IgD-negative memory B cell (primary cell): ENCODE data around the gene RFX5. TPM values are rescaled to one million over a fixed set of nuclear protein-coding genes. Genes with fewer than 3 reads are reported as not detected.

Source experiments
- H3K27ac Mint-ChIP-seq, 3 donors: one replicate each; pipeline ENCODE4 v1.8.0; 2020 to 2022; ENCODE audit warnings: mild to moderate bottlenecking in 3 of 3, mixed read lengths in 3 of 3, moderate library complexity in 1 of 3
- H3K27me3 Mint-ChIP-seq: one replicate; pipeline ENCODE4 v1.8.0; 2021; ENCODE audit warnings: mixed read lengths
- H3K36me3 Mint-ChIP-seq: one replicate; pipeline ENCODE4 v1.8.0; 2020; ENCODE audit warnings: mild to moderate bottlenecking, mixed read lengths
- H3K4me1 Mint-ChIP-seq, 3 donors: one replicate each; pipeline ENCODE4 v1.8.0; 2020 to 2022; ENCODE audit warnings: mixed read lengths in 3 of 3, mild to moderate bottlenecking in 1 of 3
- H3K4me3 Mint-ChIP-seq, 4 donors: one replicate each; pipeline ENCODE4 v1.8.0; 2020 to 2022; ENCODE audit warnings: mild to moderate bottlenecking in 4 of 4, mixed read lengths in 4 of 4, moderate library complexity in 3 of 4
- H3K9me3 Mint-ChIP-seq, 3 donors: one replicate each; pipeline ENCODE4 v1.8.0; 2020 to 2021; ENCODE audit warnings: mixed read lengths in 3 of 3, mild to moderate bottlenecking in 1 of 3
- polyA plus RNA-seq: library from polyadenylated mRNA; unstranded; fragments of 300-500 nt; fragmentation: Illumina TruSeq; gene quantifications from one replicate; pipeline ENCODE4 v1.2.3, GENCODE V29; 2021

Gene RFX5
- polyA plus RNA-seq, 1 donor from 2014 or later = 106 TPM

DNA sequence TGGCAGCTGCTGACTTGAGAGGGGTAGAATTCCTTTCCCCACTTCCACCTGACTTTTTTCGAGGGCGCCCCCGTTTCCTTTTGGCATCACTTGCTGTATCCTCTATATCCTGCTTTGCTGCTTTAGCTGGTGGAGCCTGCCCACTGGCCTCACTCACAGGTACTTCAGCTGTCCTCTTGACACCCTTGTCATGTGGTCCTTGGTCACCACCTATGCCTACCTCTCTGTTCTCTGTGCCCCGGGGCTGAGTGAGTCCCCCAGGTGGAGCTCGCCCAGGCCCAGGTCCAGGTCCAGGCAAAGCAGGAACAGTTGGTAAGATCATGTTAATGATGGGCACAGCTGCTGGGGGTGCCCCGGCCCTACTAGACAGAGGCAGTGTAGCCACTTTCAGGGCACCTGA, 4.5 kb downstream of the RFX5 start:
- no peaks in the 10 kb centered on the region for H3K27me3 Mint-ChIP-seq
- H3K9me3 Mint-ChIP-seq = no peaks in the 10 kb centered on the region
- H3K4me3 Mint-ChIP-seq = peak overlapping the region in 2 of 4 donors; percentile 46 to 47
- peak overlapping the region; percentile 67 to 75 (median 72) for H3K27ac Mint-ChIP-seq
- peaks cover 23 to 35% (median 24%) of the 10 kb centered on the region in 3 donors for H3K4me1 Mint-ChIP-seq
- H3K36me3 Mint-ChIP-seq = peaks cover 3% of the 10 kb centered on the region

DNA sequence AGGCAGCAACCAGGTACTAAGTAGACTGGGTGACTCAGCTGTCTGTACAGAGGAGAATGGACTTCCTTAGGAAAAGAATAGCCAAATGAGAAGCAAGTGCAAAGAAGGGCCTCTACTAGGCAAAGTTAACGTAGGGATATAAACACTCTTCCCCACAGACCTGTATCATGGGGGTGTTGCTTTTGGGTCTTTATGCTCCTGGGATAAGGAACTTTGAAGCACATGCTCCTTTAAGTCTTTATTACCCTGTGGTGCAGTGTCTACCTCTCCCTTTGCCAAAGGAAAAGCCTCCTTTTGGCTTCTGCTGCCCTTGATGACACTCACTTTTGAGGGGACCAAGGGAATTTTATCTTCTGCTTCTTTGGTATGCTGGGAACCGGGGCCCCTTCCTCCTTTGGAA, 5.0 kb downstream of the RFX5 start:
- H3K27me3 Mint-ChIP-seq = no peaks in the 10 kb centered on the region
- H3K4me1 Mint-ChIP-seq = peaks cover 18 to 31% (median 21%) of the 10 kb centered on the region in 3 donors
- no peaks in the 10 kb centered on the region for H3K9me3 Mint-ChIP-seq
- peaks cover 3% of the 10 kb centered on the region for H3K36me3 Mint-ChIP-seq
- peak overlapping the region in 1 of 4 donors; percentile 71 for H3K4me3 Mint-ChIP-seq
- H3K27ac Mint-ChIP-seq = peak overlapping the region in 1 of 3 donors; percentile 70

DNA sequence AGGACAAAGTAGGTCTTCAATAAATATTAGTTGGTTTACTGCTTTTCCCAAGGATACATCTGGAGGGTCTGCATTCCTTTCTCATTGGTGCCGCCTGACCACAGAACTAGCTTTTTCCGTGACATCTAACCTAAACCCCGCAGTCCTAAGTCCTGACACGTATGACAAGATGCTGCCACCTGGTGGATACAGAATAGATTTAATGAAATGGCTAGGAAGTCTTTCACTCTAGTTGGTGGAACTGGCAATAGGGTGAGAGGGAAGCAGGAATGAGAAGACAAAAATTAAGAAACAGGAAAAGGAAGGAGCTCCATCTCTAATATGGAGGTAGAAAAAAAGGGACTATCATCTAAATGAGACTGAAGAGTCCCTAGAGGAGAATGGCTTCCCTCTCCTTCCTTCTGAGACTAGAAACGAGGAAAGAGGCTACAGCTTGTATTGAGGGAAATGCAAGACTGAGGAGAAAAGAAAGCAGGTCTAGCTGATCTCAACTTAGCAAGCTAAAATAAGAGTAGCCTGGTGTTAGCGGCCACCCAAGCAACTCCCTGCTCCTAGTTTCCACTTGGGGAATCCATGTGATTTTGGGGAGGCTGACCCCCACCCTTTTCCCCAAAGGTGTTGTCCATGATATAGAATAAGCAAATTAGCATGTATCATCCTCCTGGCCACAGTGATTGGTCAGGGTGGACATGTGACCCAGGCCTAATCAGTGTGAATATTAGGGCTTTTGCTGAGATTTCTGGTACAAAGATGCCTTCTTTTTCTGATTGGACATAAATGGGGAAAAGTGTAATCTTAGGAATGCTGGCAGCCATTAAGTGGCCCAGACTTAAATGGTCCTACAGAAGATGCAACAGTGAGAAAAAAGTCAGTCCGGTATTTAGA, 5.9 kb downstream of the RFX5 start:
- no peaks in the 10 kb centered on the region for H3K9me3 Mint-ChIP-seq
- peaks cover 3% of the 10 kb centered on the region for H3K36me3 Mint-ChIP-seq
- peak overlapping the region in 1 of 4 donors; percentile 71 for H3K4me3 Mint-ChIP-seq
- H3K27me3 Mint-ChIP-seq = no peaks in the 10 kb centered on the region
- H3K4me1 Mint-ChIP-seq = peaks cover 10 to 27% (median 17%) of the 10 kb centered on the region in 3 donors
- peak overlapping the region; percentile 70 to 87 (median 78) for H3K27ac Mint-ChIP-seq

DNA sequence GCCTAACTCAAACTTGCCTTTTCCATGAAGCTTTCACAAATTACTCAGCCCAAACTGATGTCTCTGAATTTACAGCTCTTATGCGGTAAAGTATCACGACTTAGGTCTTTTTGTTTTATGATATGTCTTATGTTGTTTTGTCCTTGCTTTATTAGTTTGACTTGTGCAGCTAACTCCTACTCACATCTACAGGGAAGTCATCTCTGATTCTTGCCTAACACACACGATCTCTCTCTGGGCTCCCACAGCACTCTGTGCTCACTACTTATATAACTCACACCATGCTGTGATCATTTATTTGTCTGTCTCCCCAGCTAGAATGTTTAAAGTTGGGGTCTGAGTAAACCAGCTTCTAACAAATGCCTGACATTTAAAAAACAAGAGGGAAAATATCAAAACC, 10.5 kb downstream of the RFX5 start:
- Mint-ChIP-seq H3K4me3 (no peak overlapping the region), H3K9me3 (no peaks in the 10 kb centered on the region), H3K36me3 (no peaks in the 10 kb centered on the region), H3K27me3 (no peaks in the 10 kb centered on the region), H3K27ac (peak overlapping the region in 2 of 3 donors; percentile 21 to 53), H3K4me1 (peaks cover 6 to 11% (median 10%) of the 10 kb centered on the region in 3 donors)

DNA sequence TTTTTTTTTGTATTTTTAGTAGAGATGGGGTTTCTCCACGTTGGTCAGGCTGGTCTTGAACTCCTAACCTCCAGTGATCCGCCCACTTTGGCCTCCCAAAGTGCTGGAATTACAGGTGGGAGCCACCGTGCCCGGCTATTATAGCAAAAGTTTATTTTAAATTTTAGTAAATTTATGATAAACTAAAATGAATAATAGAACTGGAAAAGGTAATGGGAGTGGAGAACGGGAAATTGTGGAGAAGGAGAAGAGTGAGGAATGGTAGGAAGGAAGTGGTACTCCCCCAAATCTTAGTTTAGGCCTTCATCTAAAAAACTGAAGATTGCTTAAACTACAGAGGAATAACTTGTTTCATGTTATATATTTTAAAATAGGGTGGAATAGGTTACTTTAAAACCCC, 12.2 kb downstream of the RFX5 start:
- no peaks in the 10 kb centered on the region for H3K27me3 Mint-ChIP-seq
- H3K36me3 Mint-ChIP-seq = no peaks in the 10 kb centered on the region
- H3K4me1 Mint-ChIP-seq = peaks cover 0 to 3% (median 3%) of the 10 kb centered on the region in 3 donors
- H3K27ac Mint-ChIP-seq = no peak overlapping the region
- H3K4me3 Mint-ChIP-seq = no peak overlapping the region
- H3K9me3 Mint-ChIP-seq = no peaks in the 10 kb centered on the region

DNA sequence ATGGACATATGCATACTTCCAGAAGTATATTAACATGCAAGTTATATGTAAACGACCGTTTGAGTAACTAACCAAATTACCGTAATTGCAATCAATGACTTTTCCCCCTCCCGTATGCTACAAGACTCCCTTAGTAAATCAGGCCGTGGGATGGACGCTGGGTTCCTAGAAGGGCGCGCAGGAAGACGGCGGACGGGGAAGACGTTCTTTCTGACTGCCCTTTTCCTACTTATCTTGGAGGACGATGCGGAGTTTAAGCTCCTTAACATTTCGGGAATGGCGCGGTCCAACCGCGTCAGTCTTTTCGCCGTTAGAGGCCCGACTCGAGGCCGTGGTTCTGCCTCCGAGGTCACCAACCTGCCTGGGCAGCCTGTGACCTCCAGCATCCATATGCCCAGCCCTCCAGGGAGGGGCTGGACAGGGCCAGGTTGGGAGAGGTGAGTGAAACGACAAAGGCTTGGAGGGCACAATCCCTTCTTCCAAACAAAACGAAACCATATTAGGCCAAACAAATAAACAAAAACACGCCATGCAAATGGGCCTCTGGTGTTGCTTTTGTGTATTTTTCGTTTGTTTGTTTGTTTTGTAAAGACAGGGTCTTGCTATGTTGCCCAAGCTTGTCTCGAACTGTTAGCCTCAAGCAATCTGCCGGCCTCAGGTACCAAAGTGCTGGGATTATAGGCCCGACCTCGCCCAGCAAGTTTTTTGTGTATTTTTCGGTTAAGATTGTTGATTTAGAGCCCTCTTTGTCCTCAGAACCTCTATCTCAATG, 19.0 kb downstream of the RFX5 start:
- Mint-ChIP-seq H3K9me3 (no peaks in the 10 kb centered on the region), H3K4me3 (peak overlapping the region; percentile 86 to 99 (median 94)), H3K27me3 (no peaks in the 10 kb centered on the region), H3K27ac (peak overlapping the region; percentile 70 to 99 (median 95)), H3K4me1 (peaks cover 23 to 32% (median 23%) of the 10 kb centered on the region in 3 donors), H3K36me3 (no peaks in the 10 kb centered on the region)

DNA sequence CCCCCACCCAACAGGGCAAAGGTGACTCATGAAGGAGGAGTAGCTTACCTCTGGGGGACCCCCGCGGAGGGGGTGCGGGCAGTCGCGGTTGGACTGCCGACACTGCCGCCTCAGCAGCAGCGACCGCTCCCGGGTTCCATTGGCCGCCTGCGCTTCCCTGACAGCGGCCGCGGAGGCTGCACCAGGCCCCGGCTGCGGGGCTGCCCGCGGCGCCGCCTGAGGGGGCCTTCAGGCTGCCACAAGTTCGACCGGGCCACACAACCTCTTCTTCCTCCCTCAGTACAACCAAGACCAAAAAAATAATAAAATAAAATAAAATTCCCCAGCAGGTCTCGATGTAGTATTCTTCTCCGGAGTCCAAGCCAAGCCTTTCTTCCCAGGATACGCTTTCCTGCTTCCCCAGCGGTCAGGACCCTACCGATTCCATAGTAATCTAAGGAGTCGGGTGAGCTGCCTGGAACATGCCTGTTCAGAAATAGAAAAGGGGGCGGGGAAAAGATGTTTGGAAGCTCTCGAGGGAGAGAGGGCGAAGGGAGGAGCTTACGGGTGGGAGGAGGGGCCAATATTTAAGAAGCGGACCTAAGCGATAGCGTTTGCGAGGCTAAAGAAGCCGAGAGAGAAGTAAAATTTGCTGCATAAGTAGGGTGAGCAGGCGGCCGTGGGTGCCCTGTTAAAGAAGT, 19.7 kb downstream of the RFX5 start, which contains the start of gene PI4KB:
TSS of gene PI4KB (minus strand) at position 194 of the 680 bp plus-strand sequence. CDS start 10,935 bp downstream, outside the sequence.
- Mint-ChIP-seq H3K27ac (peak within 1 kb of the TSS; percentile 70 to 99 (median 95)), H3K9me3 (no peaks in the 10 kb centered on the region), H3K4me3 (peak within 1 kb of the TSS; percentile 86 to 99 (median 94)), H3K27me3 (no peaks in the 10 kb centered on the region), H3K36me3 (no peaks in the 10 kb centered on the region), H3K4me1 (peaks cover 26 to 32% (median 27%) of the 10 kb centered on the region in 3 donors)

DNA sequence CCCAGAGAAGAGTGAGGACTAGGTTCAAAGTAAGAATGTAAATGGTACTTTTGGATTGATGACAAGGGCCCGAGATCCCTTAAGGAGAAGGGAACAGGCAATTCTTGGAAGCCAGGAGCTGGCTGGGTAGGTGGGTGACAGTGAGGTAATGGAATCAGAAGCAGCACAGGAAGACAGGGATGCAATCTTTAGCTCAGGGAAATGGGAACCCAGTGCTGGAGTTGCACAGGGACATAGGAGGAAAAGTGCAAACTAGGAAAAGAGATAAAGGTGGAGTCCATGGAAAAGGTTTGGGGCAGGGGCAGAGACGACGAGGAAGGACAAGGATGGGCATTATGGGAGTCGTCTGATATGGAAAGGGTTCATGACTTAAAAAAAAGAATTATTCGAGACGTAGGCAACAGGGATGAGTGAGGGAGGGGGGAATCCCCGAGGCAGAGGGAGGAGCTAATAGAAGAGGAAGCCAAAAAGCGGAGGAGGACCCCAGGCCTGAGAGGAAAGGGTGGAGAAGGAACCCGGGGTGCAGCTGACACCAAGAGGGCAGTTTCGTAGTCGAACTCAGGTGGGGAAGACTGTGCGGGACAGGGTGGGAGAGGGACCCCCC, 20.3 kb downstream of the RFX5 start:
- Mint-ChIP-seq H3K9me3 (no peaks in the 10 kb centered on the region), H3K36me3 (no peaks in the 10 kb centered on the region), H3K27ac (peak overlapping the region; percentile 70 to 95 (median 95)), H3K4me3 (peak overlapping the region; percentile 86 to 99 (median 94)), H3K4me1 (peaks cover 24 to 37% (median 32%) of the 10 kb centered on the region in 3 donors), H3K27me3 (no peaks in the 10 kb centered on the region)

DNA sequence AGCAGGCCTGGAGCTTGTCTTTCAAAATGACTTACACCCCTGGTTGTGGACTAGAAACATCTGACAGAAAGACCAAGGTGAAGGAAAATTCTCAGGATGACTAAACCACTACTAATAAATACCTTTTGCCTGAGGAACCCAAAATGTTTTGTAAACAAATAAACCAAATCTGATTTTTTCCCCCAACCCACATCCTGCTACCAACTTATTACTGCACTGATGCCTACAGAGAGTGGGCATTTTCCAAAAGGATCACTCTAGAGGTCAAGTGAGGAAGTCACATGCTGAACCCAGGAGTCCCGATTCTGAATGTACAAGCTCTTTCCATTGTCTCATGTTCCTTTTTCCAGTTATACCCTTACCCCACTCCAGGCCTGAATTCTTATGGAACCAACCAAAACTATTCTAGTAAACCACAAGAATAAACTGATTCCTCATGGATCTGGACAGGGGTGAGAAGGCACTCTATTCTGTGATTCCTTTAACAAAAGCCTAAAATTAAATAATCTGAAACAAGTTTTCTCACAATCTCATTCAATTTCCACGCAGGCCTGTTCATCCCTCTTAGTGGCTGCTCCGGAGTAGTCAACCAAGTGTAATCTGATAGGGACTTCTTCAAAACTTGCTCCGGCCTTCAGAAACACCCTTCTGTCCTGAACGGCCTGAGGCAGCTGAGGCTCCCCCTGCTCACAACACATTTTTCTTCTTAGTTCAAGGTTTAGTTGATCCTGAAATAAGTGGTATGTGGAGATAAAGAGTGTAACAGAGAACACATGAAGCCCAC, 21.2 kb downstream of the RFX5 start:
- H3K27ac Mint-ChIP-seq = peak overlapping the region; percentile 70 to 95 (median 95)

DNA sequence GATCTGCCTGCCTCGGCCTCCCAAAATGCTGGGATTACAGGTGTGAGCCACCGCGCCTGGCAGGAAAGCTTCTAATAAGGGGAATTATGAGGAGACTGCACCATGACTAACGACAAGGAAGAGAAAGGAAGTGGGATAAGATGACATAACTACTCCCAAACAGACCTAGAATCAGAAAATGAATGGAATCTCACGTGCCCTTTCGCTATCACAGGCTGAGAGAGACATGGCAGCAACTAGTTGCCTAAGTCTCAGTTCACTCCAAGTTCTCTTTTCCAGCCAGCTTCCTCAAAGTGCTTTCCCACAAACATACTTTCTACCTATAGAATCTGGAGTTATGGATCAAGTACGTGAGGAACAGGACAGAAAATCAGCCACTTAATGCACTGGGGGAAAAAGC, 21.8 kb downstream of the RFX5 start:
- no peaks in the 10 kb centered on the region for H3K36me3 Mint-ChIP-seq
- H3K27ac Mint-ChIP-seq = peak overlapping the region in 2 of 3 donors; percentile 16 to 70
- H3K4me1 Mint-ChIP-seq = peaks cover 30 to 43% (median 38%) of the 10 kb centered on the region in 3 donors
- H3K4me3 Mint-ChIP-seq = peak overlapping the region; percentile 23 to 93 (median 85)
- H3K27me3 Mint-ChIP-seq = no peaks in the 10 kb centered on the region
- H3K9me3 Mint-ChIP-seq = no peaks in the 10 kb centered on the region

More for the DNA sequence above, 21.2 kb downstream of the RFX5 start:
- H3K36me3 Mint-ChIP-seq = no peaks in the 10 kb centered on the region
- no peaks in the 10 kb centered on the region for H3K27me3 Mint-ChIP-seq
- peaks cover 26 to 38% (median 33%) of the 10 kb centered on the region in 3 donors for H3K4me1 Mint-ChIP-seq
- H3K4me3 Mint-ChIP-seq = peak overlapping the region; percentile 86 to 99 (median 94)
- H3K9me3 Mint-ChIP-seq = no peaks in the 10 kb centered on the region

DNA sequence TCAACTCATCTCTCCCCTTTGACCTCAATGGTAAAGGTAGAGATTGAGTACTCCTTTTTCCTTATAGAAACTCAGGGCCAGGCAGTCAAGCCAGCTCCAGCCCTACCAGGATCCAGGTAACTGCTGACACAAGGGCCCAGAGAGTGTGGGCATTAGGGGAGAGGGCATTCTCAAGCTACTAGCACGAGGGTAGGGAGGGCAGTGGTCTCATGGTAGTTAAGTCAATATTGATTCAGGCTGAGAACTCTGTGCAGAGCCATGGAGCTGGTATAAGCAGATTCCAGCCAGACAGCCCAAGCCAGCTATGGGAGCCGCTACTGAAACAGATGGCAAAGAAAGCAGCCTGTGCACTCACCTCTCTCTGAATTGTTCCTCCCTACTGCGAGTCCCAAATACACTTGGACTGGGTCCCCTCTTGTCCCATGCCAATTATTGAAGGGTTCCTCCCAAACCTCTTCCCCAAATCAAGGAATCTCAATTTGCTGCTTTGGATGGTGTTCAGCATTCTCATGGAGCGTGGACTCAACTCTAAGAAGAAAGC, 22.6 kb downstream of the RFX5 start:
- H3K36me3 Mint-ChIP-seq = no peaks in the 10 kb centered on the region
- H3K27ac Mint-ChIP-seq = peak overlapping the region in 2 of 3 donors; percentile 16 to 70
- no peaks in the 10 kb centered on the region for H3K9me3 Mint-ChIP-seq
- no peaks in the 10 kb centered on the region for H3K27me3 Mint-ChIP-seq
- peaks cover 30 to 43% (median 38%) of the 10 kb centered on the region in 3 donors for H3K4me1 Mint-ChIP-seq
- peak overlapping the region in 1 of 4 donors; percentile 86 for H3K4me3 Mint-ChIP-seq

DNA sequence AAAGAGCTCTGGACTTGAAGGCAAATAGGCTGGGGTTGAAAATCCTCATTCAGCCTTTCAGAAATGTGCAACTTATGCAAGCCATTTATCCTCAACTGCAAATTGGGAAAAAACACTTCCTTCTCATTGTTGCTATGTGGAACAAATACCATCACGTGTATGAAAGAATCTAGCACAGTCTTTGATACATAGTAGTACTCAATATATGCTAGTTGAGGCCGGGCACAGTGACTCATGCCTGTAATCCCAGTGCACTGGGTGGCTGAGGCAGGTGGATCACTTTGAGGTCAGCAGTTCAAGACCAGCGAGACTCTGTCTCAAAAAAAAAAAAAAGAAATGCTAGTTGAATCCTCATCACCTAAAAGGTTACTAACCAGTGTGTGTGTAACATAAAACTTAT, 28.1 kb downstream of the RFX5 start:
- no peak overlapping the region for H3K4me3 Mint-ChIP-seq
- no peaks in the 10 kb centered on the region for H3K27me3 Mint-ChIP-seq
- peaks cover 3% of the 10 kb centered on the region for H3K36me3 Mint-ChIP-seq
- peaks cover 13 to 23% (median 22%) of the 10 kb centered on the region in 3 donors for H3K4me1 Mint-ChIP-seq
- H3K9me3 Mint-ChIP-seq = no peaks in the 10 kb centered on the region
- no peak overlapping the region for H3K27ac Mint-ChIP-seq

DNA sequence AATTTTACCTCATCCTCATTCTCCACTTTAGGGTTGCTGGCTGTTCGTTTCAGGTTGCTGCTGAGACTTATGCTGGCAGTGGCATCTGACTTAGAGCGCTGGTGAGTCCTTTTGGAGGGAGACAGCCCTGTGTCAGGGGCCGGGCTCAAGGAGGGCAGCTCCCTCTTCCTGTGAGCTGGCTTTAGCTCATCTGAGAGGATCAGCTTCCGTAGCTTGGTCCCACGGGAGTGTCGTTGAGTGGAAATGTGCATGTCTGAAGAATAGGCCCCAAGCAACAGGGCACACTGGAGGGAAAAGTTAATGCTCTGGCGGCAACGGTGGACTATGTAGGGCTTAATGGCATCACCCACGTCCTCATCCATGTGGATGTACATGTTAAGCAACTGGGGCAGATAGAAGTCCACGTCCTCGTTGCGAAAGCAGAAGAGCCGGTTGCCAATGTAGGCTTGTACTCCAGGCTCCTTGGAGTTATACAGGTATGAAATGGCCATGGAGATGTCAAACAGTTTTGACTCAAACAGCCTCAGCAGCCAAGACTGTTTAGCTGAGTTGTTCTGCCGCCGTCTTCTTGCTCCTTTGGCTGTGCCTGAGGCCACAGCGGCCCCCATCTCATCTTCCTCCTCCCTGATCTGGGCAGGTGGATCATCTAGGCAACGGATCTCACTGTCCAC, 31.4 kb downstream of the RFX5 start:
- H3K9me3 Mint-ChIP-seq = no peaks in the 10 kb centered on the region
- H3K4me1 Mint-ChIP-seq = peaks cover 10 to 22% (median 16%) of the 10 kb centered on the region in 3 donors
- peaks cover 3% of the 10 kb centered on the region for H3K36me3 Mint-ChIP-seq
- H3K27me3 Mint-ChIP-seq = no peaks in the 10 kb centered on the region
- H3K27ac Mint-ChIP-seq = no peak overlapping the region
- H3K4me3 Mint-ChIP-seq = no peak overlapping the region
